Fibroblast of lung (primary cell): ENCODE results near the gene MYMX.

Source experiments
- CTCF ChIP-seq, 2 donors: IDR thresholded peaks in 1 of 2; conservative IDR thresholded peaks in 1 of 2; 1 replicate in 1 of 2; 2 replicates in 1 of 2; pipeline ENCODE4 v1.5.1; 2011 to 2012; ENCODE audit warnings: low read length in 2 of 2, control low read depth in 1 of 2, inconsistent platforms in 1 of 2, low read depth in 1 of 2, mild to moderate bottlenecking in 1 of 2
- EZH2 ChIP-seq: IDR thresholded peaks from 2 replicates; pipeline ENCODE4 v1.5.1; 2012; ENCODE audit warnings: low read length, control low read depth, mild to moderate bottlenecking; ENCODE audit errors: missing control alignments

- TF ChIP-seq CTCF (conservative IDR thresholded peaks at IDR 0.05 in 1 of 2, IDR thresholded peaks at IDR 0.05 in 1 of 2; ENCODE audit: low read depth in 1 of 2, low read length in 2 of 2) (no peak), EZH2 (no peak)
Observed at GRCh38 chr6:44266347-44266746, 49.6 kb downstream of the MYMX start.
